ENCODE measurements around the gene DCDC2C. TPM values are rescaled to one million over a fixed set of nuclear protein-coding genes. Genes with fewer than 3 reads are reported as not detected.

DCDC2C gene
- total and polyA plus RNA-seq, 8 donors = not detected

DNA sequence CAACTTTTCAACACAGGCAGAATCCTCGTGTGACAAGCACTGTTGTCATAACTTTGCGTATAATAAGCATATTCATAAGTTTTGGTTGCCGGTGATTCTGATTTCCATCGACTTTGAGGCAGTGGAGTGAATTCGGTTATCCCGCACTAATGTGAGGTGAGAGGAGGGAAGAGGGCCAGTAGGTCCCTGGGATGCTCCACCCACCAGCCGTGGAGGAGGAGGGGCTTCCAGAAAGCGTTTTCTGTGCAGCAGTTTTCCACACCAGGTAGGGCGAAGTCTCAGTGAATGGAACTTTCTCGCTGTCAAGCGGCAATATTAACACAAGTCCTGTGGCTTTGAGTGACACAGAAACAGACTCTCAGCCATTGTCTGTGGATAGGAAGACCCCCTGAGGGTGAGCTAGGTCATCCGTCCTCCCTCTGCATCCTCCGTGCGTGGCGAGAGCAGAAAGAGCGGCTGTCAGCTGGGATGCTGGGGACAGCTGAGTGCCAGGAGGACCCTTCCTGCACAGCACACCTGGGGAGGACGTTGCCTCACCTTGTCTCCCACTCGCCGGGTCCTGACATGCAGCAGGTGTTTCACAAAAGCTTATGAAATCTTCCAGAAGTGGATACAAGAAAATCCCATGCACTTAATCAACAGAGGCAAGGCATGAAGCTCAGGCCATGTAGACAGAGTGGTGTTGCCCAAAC, 67.5 kb downstream of the DCDC2C start:
- intact Hi-C loops (cut with DNase I) = no loop called here
- Histone ChIP-seq H3K9me3 (no peaks in the 10 kb centered on the region), H3K36me3 (no peaks in the 10 kb centered on the region), H3K27me3 (peaks cover 0 to 10% of the 10 kb centered on the region in 2 donors), H3K4me3 (no peak overlapping the region), H3K27ac (no peak overlapping the region), H3K4me1 (no peaks in the 10 kb centered on the region)
- DNase-seq (no peak), ATAC-seq (no peak)
- TF ChIP-seq, protein P1, sequence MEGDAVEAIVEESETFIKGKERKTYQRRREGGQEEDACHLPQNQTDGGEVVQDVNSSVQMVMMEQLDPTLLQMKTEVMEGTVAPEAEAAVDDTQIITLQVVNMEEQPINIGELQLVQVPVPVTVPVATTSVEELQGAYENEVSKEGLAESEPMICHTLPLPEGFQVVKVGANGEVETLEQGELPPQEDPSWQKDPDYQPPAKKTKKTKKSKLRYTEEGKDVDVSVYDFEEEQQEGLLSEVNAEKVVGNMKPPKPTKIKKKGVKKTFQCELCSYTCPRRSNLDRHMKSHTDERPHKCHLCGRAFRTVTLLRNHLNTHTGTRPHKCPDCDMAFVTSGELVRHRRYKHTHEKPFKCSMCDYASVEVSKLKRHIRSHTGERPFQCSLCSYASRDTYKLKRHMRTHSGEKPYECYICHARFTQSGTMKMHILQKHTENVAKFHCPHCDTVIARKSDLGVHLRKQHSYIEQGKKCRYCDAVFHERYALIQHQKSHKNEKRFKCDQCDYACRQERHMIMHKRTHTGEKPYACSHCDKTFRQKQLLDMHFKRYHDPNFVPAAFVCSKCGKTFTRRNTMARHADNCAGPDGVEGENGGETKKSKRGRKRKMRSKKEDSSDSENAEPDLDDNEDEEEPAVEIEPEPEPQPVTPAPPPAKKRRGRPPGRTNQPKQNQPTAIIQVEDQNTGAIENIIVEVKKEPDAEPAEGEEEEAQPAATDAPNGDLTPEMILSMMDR (IDR thresholded peaks at IDR 0.05) = no peak

DNA sequence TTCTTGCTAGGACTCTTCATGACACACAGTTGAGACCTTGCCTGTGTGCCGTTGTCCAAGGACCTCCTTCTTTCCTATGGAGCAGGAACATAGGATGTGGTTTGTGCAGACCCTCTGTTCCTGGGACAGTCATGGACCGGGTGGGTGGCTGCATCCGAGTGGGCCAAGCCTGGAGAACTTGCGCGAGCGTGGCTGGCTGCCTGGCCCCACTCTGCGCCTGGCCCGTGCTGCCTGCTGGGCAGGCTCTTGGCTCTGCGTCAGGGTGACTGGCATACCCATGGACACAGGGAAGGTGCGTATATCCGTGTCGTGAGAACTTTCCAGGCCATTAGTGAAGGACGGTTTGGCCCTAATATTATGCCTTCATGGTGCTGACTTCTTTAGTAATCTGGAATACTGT, 68.2 kb downstream of the DCDC2C start:
- Histone ChIP-seq H3K9me3 (no peaks in the 10 kb centered on the region), H3K4me3 (no peak overlapping the region), H3K4me1 (no peaks in the 10 kb centered on the region), H3K27me3 (peaks cover 0 to 10% of the 10 kb centered on the region in 2 donors), H3K36me3 (no peaks in the 10 kb centered on the region), H3K27ac (no peak overlapping the region)
- intact Hi-C loops (cut with DNase I) = no loop called here
- no peak for ATAC-seq
- no peak for DNase-seq
- TF ChIP-seq, protein P1 (IDR thresholded peaks at IDR 0.05) = no peak

DNA sequence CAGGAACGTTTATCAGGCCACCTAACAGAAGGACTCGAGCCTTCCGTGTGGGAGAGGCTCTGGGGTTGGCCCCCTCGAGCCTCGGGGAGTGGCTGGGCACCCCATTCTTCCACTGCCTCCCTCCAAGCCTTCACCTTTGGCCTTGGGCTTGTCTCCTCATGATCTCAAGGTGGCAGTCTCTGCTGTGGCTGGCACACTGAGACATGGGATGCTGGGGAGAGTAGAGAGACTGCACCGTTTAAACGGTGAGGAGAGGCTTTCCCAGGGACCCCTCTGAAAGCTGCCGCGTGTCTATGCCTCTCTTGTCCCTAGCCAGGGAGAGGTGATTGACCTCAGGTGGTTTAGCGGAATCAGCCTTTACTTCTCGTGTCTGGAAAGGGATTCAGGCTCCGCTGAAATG, 71.0 kb downstream of the DCDC2C start:
- DNase-seq = no peak
- no peak for ATAC-seq
- intact Hi-C loops (cut with DNase I) = no loop called here
- Histone ChIP-seq H3K4me3 (no peak overlapping the region), H3K4me1 (no peaks in the 10 kb centered on the region), H3K27me3 (peaks cover 0 to 23% of the 10 kb centered on the region in 2 donors), H3K36me3 (no peaks in the 10 kb centered on the region), H3K27ac (no peak overlapping the region), H3K9me3 (no peaks in the 10 kb centered on the region)
- TF ChIP-seq, protein P1 (IDR thresholded peaks at IDR 0.05) = no peak

DNA sequence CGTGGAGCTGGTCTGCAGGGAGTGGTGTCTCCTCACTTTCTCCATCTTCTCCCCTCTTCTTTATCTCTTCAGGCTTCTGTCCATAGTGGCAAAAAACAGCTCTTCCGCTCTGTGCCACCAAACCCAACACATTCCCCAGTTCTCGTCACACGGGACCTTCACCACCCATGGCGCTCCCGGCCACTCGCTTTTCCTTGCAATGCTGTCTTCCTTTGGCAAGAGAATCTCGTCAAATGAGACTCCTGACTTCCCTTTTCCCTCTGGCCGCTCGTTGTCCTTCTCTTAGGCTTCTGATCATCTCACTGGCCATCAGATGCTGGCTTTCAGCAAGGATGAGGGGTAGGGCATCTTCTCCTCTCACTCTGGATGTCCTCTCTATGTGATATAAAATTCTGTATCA, 72.9 kb downstream of the DCDC2C start:
- Histone ChIP-seq H3K27me3 (peaks cover 0 to 26% of the 10 kb centered on the region in 2 donors), H3K27ac (no peak overlapping the region), H3K36me3 (no peaks in the 10 kb centered on the region), H3K4me1 (no peaks in the 10 kb centered on the region), H3K9me3 (no peaks in the 10 kb centered on the region), H3K4me3 (no peak overlapping the region)
- DNase-seq (no peak), ATAC-seq (no peak)
- intact Hi-C loops (cut with DNase I) = no loop called here
- TF ChIP-seq, protein P1 (IDR thresholded peaks at IDR 0.05) = no peak

DNA sequence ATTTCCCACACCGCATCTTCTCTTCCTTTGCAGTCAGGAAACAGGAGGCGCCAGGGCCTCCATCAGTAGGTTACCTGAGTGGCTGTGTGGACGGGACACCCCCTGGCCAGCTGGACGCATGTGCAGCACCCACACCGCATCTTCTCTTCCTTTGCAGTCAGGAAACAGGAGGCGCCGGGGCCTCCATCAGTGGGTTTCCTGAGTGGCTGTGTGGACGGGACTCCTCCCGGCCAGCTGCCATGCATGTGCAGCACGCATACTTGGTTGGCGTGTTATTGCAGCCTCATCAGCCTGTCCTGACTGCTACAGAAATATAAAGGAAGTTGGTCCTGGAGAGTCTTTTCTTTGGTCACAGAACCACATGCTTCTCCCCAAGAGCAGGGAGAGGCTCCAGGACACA, 74.6 kb downstream of the DCDC2C start:
- H3K4me3 ChIP-seq = no peak overlapping the region
- H3K27ac ChIP-seq = no peak overlapping the region
- H3K27me3 ChIP-seq = peaks cover 0 to 26% of the 10 kb centered on the region in 2 donors
- no peak for DNase-seq
- ATAC-seq = no peak
- no peaks in the 10 kb centered on the region for H3K36me3 ChIP-seq
- H3K9me3 ChIP-seq = no peaks in the 10 kb centered on the region
- TF ChIP-seq, protein P1 (IDR thresholded peaks at IDR 0.05) = no peak
- H3K4me1 ChIP-seq = no peaks in the 10 kb centered on the region
- intact Hi-C loops (cut with DNase I) = no loop called here

Measured in left lung (tissue), 10 donors.